ENCODE results near the gene COBL. TPM values are rescaled to one million over a fixed set of nuclear protein-coding genes. Genes with fewer than 3 reads are reported as not detected.

Gene COBL
- total and polyA plus RNA-seq, 10 of the 15 experiments (the other 5 are each of a cell fraction or from before 2014, with no cell fraction given), result 0.21 TPM; not detected in 9

DNA sequence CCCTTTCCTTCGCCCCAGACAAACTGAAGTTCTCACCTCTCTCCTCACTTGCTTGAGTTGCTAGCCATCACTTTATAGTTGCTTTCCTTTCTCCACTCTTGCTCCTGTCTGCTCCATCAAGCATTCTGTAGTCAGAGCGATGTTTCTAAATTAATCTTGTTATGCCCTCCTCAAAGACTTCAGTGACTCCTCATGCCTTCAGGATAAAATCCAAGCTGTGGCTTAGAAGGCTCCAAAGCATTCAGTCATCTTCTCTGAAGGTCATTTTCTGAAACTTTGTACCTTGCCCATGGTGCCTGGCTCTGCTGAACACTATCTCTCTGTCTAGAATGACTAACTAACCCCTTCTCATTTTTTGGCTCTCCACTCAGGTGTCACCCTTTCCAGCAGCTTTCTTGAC is 311.5 kb downstream of the COBL start:
- no TSS peak for BruUV-seq (replicated peaks)
- ChIA-PET CTCF (no interaction called here), SMC1A (ENCODE audit: uncharacterized antibody, unreplicated experiment) (interaction anchor here (0.8 kb wide), 1 partner anchor 12 kb away, joined by 3 read pairs; no protein-coding TSS in a partner anchor), RAD21 (ENCODE audit: unreplicated experiment) (no interaction called here), POLR2A (no interaction called here)
- H3K79me2 ChIP-seq (ENCODE audit: control insufficient read depth, insufficient read depth, low read length), result no peaks in the 10 kb centered on the region
- no peak overlapping the region for H3K4me2 ChIP-seq (ENCODE audit: control insufficient read depth, insufficient read depth)
- H3K9ac ChIP-seq (ENCODE audit: control insufficient read depth, insufficient read depth, low read length), result no peak overlapping the region
- H2AFZ ChIP-seq (ENCODE audit: control insufficient read depth, low read depth, low read length), result no peak overlapping the region
- intact Hi-C loops (cut with micrococcal nuclease; ENCODE audit: unreplicated experiment) (no loop called here), in situ Hi-C loops (cut with MboI) (no loop called here)
- ATAC-seq, result no peak
- no peak for FAIRE-seq
- no peak for DNase-seq (ENCODE audit: low read depth, low spot score)
- no peak overlapping the region for H3K4me3 ChIP-seq
- no peaks in the 10 kb centered on the region for H4K20me1 ChIP-seq (ENCODE audit: control insufficient read depth, insufficient read depth)
- no peak overlapping the region for H3K27ac ChIP-seq (ENCODE audit: control insufficient read depth, insufficient read depth)
- no peaks in the 10 kb centered on the region; a peak in 1 of 4 replicates for H3K27me3 ChIP-seq (replicated peaks in 1 of 2; ENCODE audit: control insufficient read depth in 2 of 2, insufficient read depth in 2 of 2, low read length in 1 of 2)
- no peaks in the 10 kb centered on the region for H3K9me3 ChIP-seq (replicated peaks; ENCODE audit: control insufficient read depth, insufficient read depth, low read length)
- H3K36me3 ChIP-seq (ENCODE audit: control insufficient read depth in 2 of 2, insufficient read depth in 2 of 2, low read length in 1 of 2), result no peaks in the 10 kb centered on the region
- WGBS (ENCODE audit: insufficient coverage, insufficient replicate concordance, low lambda C conversion rate, missing lambda C conversion rate), result 48% methylated on average over 2 of the region's 2 CpGs
- H3K4me1 ChIP-seq (ENCODE audit: control insufficient read depth, insufficient read depth, low read length), result no peaks in the 10 kb centered on the region
- no peak for TF ChIP-seq RFX5 (IDR thresholded peaks at IDR 0.05; ENCODE audit: low read depth, low read length)
- no peak for TF ChIP-seq BCL11A (IDR thresholded peaks at IDR 0.05; ENCODE audit: low read depth, low read length)
- TF ChIP-seq, protein P1, sequence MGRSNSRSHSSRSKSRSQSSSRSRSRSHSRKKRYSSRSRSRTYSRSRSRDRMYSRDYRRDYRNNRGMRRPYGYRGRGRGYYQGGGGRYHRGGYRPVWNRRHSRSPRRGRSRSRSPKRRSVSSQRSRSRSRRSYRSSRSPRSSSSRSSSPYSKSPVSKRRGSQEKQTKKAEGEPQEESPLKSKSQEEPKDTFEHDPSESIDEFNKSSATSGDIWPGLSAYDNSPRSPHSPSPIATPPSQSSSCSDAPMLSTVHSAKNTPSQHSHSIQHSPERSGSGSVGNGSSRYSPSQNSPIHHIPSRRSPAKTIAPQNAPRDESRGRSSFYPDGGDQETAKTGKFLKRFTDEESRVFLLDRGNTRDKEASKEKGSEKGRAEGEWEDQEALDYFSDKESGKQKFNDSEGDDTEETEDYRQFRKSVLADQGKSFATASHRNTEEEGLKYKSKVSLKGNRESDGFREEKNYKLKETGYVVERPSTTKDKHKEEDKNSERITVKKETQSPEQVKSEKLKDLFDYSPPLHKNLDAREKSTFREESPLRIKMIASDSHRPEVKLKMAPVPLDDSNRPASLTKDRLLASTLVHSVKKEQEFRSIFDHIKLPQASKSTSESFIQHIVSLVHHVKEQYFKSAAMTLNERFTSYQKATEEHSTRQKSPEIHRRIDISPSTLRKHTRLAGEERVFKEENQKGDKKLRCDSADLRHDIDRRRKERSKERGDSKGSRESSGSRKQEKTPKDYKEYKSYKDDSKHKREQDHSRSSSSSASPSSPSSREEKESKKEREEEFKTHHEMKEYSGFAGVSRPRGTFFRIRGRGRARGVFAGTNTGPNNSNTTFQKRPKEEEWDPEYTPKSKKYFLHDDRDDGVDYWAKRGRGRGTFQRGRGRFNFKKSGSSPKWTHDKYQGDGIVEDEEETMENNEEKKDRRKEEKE (IDR thresholded peaks at IDR 0.05), result no peak
- TF ChIP-seq POLR2A (IDR thresholded peaks at IDR 0.05; ENCODE audit: low read depth, low read length), result no peak
- TF ChIP-seq, protein P2, sequence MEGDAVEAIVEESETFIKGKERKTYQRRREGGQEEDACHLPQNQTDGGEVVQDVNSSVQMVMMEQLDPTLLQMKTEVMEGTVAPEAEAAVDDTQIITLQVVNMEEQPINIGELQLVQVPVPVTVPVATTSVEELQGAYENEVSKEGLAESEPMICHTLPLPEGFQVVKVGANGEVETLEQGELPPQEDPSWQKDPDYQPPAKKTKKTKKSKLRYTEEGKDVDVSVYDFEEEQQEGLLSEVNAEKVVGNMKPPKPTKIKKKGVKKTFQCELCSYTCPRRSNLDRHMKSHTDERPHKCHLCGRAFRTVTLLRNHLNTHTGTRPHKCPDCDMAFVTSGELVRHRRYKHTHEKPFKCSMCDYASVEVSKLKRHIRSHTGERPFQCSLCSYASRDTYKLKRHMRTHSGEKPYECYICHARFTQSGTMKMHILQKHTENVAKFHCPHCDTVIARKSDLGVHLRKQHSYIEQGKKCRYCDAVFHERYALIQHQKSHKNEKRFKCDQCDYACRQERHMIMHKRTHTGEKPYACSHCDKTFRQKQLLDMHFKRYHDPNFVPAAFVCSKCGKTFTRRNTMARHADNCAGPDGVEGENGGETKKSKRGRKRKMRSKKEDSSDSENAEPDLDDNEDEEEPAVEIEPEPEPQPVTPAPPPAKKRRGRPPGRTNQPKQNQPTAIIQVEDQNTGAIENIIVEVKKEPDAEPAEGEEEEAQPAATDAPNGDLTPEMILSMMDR (IDR thresholded peaks at IDR 0.05 in 2 of 3, conservative IDR thresholded peaks at IDR 0.05 in 1 of 3; ENCODE audit: control insufficient read depth in 2 of 3, extremely low read depth in 1 of 3, insufficient read depth in 1 of 3, low read depth in 3 of 3, low read length in 3 of 3), result no peak
- no peak for TF ChIP-seq SMC3 (IDR thresholded peaks at IDR 0.05; ENCODE audit: borderline replicate concordance, low read length)
- no peak for TF ChIP-seq EED (IDR thresholded peaks at IDR 0.05; ENCODE audit: low read depth)
- TF ChIP-seq BRCA1 (IDR thresholded peaks at IDR 0.05; ENCODE audit: low read depth, low read length), result no peak
- TF ChIP-seq, protein P3, sequence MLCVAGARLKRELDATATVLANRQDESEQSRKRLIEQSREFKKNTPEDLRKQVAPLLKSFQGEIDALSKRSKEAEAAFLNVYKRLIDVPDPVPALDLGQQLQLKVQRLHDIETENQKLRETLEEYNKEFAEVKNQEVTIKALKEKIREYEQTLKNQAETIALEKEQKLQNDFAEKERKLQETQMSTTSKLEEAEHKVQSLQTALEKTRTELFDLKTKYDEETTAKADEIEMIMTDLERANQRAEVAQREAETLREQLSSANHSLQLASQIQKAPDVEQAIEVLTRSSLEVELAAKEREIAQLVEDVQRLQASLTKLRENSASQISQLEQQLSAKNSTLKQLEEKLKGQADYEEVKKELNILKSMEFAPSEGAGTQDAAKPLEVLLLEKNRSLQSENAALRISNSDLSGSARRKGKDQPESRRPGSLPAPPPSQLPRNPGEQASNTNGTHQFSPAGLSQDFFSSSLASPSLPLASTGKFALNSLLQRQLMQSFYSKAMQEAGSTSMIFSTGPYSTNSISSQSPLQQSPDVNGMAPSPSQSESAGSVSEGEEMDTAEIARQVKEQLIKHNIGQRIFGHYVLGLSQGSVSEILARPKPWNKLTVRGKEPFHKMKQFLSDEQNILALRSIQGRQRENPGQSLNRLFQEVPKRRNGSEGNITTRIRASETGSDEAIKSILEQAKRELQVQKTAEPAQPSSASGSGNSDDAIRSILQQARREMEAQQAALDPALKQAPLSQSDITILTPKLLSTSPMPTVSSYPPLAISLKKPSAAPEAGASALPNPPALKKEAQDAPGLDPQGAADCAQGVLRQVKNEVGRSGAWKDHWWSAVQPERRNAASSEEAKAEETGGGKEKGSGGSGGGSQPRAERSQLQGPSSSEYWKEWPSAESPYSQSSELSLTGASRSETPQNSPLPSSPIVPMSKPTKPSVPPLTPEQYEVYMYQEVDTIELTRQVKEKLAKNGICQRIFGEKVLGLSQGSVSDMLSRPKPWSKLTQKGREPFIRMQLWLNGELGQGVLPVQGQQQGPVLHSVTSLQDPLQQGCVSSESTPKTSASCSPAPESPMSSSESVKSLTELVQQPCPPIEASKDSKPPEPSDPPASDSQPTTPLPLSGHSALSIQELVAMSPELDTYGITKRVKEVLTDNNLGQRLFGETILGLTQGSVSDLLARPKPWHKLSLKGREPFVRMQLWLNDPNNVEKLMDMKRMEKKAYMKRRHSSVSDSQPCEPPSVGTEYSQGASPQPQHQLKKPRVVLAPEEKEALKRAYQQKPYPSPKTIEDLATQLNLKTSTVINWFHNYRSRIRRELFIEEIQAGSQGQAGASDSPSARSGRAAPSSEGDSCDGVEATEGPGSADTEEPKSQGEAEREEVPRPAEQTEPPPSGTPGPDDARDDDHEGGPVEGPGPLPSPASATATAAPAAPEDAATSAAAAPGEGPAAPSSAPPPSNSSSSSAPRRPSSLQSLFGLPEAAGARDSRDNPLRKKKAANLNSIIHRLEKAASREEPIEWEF (IDR thresholded peaks at IDR 0.05; ENCODE audit: insufficient replicate concordance, low read depth, low read length), result no peak
- TF ChIP-seq TCF7 (IDR thresholded peaks at IDR 0.05; ENCODE audit: borderline replicate concordance), result no peak
- no peak for TF ChIP-seq STAT3 (IDR thresholded peaks at IDR 0.05; ENCODE audit: low read depth, low read length)
- no peak for TF ChIP-seq BACH1 (IDR thresholded peaks at IDR 0.05; ENCODE audit: borderline replicate concordance)
- TF ChIP-seq IKZF1 (conservative IDR thresholded peaks at IDR 0.05), result no peak

Measured in GM12878 (cell line).